ENCODE measurements around the gene ARFGAP3. TPM values are rescaled to one million over a fixed set of nuclear protein-coding genes. Genes with fewer than 3 reads are reported as not detected.
"Not testable (repeated sequence)": the region's sequence is repeated elsewhere in the genome, so short reads cannot be mapped to it uniquely, and the experiment has no call there.

Gene ARFGAP3
- total RNA-seq, 4 donors from 2014 or later: 43.0 to 106 (median 50.5) TPM

GRCh38 chr22:42752912-42753311 is 104.2 kb downstream of the ARFGAP3 start:
- DNase-seq (ENCODE audit: low spot score): no peak
- no peak for ATAC-seq (ENCODE audit: low FRiP score)
- TF ChIP-seq, protein P1, sequence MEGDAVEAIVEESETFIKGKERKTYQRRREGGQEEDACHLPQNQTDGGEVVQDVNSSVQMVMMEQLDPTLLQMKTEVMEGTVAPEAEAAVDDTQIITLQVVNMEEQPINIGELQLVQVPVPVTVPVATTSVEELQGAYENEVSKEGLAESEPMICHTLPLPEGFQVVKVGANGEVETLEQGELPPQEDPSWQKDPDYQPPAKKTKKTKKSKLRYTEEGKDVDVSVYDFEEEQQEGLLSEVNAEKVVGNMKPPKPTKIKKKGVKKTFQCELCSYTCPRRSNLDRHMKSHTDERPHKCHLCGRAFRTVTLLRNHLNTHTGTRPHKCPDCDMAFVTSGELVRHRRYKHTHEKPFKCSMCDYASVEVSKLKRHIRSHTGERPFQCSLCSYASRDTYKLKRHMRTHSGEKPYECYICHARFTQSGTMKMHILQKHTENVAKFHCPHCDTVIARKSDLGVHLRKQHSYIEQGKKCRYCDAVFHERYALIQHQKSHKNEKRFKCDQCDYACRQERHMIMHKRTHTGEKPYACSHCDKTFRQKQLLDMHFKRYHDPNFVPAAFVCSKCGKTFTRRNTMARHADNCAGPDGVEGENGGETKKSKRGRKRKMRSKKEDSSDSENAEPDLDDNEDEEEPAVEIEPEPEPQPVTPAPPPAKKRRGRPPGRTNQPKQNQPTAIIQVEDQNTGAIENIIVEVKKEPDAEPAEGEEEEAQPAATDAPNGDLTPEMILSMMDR (IDR thresholded peaks at IDR 0.05): no peak

DNA sequence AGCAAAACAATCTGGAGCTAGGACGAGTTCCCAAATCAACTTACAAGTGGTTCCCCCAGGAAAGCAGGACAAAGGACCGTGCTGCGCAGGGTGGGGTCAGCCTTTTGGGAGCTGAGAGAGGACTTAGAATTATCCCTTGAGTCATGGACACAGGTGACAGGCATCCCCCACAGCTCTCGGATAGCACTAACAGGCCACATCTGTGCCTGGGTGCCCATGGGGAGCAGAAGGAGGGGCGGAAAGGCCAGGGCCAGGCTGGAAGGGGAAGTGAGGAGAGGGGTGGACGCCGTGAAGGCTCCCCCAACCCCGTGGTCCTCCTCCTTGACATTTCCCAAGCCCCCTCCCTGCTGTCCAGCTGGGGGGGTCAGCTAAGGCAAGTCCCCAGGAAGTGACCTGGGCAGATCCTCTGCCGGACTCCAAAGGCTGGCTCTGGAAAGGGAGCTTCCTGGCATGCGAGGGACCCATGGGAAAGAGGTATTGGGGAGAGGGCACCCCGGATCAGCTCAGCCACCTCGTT is 104.8 kb downstream of the ARFGAP3 start:
- TF ChIP-seq, protein P1 (IDR thresholded peaks at IDR 0.05): no peak
- ATAC-seq (ENCODE audit: low FRiP score): no peak
- DNase-seq (ENCODE audit: low spot score): no peak

GRCh38 chr22:42750421-42750820 is 106.7 kb downstream of the ARFGAP3 start:
- not testable (repeated sequence) for ATAC-seq (ENCODE audit: low FRiP score); DNase-seq (ENCODE audit: low spot score)

DNA sequence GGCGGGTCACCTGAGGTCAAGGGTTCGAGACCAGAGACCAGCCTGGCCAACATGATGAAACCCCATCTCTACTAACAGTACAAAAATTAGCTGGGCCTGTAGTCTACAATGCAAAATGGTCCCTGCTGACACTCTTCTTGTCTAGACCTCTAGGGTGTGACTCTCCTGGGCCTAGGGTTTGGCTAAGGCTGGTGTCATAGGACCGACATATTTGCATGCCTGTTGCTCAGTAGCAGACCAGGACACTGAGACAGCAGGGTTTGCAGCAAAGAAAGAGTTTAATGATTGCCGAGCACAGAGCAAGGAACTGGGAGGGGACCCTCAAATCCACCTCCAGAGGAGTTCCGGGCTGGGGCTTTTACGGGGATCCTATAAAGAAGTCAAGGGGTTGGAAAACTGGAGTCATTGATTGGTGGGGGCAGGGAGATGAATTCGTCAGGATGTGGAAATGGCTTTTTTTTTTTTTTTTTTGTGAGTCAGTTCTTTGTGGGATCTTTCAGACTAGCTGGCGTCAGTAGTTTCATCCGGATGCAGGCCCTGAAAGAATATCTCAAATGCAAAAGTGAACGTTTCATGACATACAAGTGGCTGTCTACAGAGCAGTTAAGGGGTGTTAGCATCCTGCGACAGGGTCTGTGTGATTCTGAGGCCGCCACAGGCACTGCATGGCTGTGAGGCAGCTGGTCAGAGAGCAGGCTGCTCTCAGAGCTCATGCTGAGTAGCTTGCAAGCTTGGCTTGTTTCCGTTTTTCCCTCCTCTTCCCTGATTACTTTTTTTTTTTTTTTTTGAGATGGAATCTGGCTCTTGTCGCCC is 109.2 kb downstream of the ARFGAP3 start:
- TF ChIP-seq, protein P1 (IDR thresholded peaks at IDR 0.05): no peak
- ATAC-seq (ENCODE audit: low FRiP score) (no peak), DNase-seq (ENCODE audit: low spot score) (no peak)

Small RNA genes within 50 kb of the gene (small RNA-seq; reads per million reads assigned to genes)
- not detected for gene RF00019

Other genes with a start within 250 kb of the ARFGAP3 start
- 10 to 100 TPM; 25.0 to 44.9 (median 30.7) TPM for gene POLDIP3, start 242.4 kb downstream of the ARFGAP3 start, total RNA-seq
- gene ATP5MGL, start 216.7 kb downstream of the ARFGAP3 start, total RNA-seq: not detected
- gene CYB5R3, start 207.9 kb downstream of the ARFGAP3 start, total RNA-seq: 100 to 1,000 TPM; 125 to 212 (median 152) TPM
- 10 to 100 TPM; 10.8 to 42.2 (median 20.1) TPM for gene A4GALT, start 136.4 kb downstream of the ARFGAP3 start, total RNA-seq
- 100 to 1,000 TPM in 1 of 4 donors, 10 to 100 TPM in 3; 39.0 to 111 (median 51.3) TPM for gene PACSIN2, start 157.9 kb upstream of the ARFGAP3 start, total RNA-seq
- 1 to 10 TPM; 2.2 to 5.3 (median 3.6) TPM for gene TTLL1, start 232.1 kb upstream of the ARFGAP3 start, total RNA-seq

All from omental fat pad (tissue), 4 donors.